ENCODE measurements around the gene MRAP2.

The MRAP2 gene

GRCh38 chr6:84033523-84034451 is at the start of gene MRAP2:
TSS of gene MRAP2 (plus strand) at chr6:84033772. CDS start at chr6:84055319, 21,547 bp downstream.
- DNase-seq (ENCODE audit: low spot score): no peak

DNA sequence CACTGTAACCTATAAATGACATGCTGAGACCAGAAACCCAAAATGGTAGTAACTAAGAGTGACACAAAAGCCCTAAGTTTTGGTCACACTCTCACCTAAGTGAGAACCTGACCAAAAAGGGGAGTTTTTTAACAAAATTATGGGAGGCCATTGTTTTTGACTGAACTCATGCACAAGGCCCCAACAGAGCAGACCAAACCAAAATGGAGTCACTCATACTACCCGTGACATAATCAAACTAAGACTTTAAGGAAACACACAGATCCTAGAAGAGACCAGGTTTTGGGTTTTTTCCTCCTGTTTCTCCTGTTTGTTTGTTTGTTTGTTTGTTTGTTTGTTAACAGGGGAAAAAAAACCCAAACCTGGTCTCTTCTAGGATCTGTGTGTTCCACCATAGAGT is 49.2 kb upstream of the MRAP2 start:
- DNase-seq (ENCODE audit: low spot score): no peak
- FAIRE-seq: no peak

More at GRCh38 chr6:84033523-84034451, at the start of gene MRAP2:
- FAIRE-seq: no peak

- DNase-seq (ENCODE audit: low spot score): no peak
- FAIRE-seq: no peak
Observed at GRCh38 chr6:83985308-83985713, 48.3 kb upstream of the MRAP2 start.

- DNase-seq (ENCODE audit: low spot score) (no peak), FAIRE-seq (no peak)
Observed at GRCh38 chr6:83985715-83986114, 47.9 kb upstream of the MRAP2 start.

DNA sequence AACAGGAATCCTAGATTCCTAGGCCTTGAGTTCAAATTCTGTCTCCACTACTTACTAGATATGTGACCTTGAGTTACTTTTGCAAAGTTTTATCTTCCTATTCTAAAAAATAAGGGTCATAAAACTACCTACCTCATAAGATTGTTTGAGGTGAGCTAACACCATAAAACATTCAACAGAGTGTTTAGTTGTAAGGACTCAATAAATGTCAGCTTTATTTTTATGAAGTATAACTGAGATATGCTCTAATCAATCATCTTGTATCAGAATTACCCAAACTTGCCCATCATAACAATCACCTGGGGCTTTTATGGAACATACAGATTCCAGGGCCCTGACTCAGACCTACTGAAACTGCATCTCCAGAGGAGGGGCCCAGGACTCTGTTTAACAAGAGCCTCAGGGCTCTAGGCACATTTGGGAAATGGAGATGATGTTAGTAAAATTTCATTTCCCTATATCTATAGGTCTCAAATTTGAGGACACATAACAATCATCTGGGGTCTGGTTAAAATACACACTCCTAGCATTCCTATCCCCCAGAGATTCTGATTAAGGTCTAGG is 35.5 kb upstream of the MRAP2 start:
- DNase-seq (ENCODE audit: low spot score) (no peak), FAIRE-seq (no peak)

- FAIRE-seq (no peak), DNase-seq (ENCODE audit: low spot score) (no peak)
Observed at GRCh38 chr6:84001119-84001518, 32.5 kb upstream of the MRAP2 start.

- FAIRE-seq: no peak
Observed at GRCh38 chr6:84002226-84002625, 31.3 kb upstream of the MRAP2 start.

GRCh38 chr6:84003131-84003530 is 30.4 kb upstream of the MRAP2 start:
- no peak for DNase-seq (ENCODE audit: low spot score)
- FAIRE-seq: no peak

More at GRCh38 chr6:84002226-84002625, 31.3 kb upstream of the MRAP2 start:
- no peak for DNase-seq (ENCODE audit: low spot score)

DNA sequence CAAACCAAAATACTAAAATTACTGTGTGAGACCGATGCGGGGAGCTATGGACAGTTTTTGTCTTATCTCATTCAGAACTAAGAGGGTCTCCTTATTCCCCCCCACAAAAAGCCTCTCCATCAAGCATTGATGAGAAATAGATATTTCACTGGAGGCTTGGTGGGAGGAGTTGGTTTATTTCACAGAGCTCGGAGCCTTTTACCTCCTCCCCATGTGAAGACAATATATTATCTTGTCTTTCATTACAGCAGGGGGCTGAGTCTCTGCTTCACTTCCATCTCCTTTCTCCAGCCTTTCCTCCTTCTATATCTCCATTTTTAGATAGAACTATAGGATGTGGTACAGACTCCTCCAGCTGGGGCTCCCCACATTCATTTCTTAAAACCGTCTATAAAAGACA is 29.9 kb upstream of the MRAP2 start:
- DNase-seq (ENCODE audit: low spot score): no peak
- FAIRE-seq: no peak

- no peak for DNase-seq (ENCODE audit: low spot score)
- no peak for FAIRE-seq
Observed at GRCh38 chr6:84007871-84008270, 25.7 kb upstream of the MRAP2 start.

DNA sequence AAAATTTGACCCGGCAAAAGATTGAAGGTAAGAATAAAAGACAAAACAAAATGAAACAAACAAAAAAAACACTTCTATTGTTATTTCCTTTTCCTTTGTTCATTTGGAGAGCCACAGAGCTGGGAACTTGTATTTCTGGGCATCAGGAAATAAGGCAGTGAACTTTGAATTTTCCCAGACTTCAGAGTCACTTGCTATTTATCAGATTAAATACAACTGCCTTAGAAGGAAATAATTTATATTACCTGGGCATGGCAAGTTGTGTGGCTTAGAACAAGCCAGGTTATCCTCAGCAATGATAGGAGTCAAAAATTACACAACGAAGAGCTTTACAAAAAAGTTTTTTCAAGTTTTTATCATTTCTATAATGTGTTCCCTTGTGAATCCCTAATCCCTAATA is 20.2 kb upstream of the MRAP2 start:
- DNase-seq (ENCODE audit: low spot score): no peak
- no peak for FAIRE-seq

- DNase-seq (ENCODE audit: low spot score): no peak
- FAIRE-seq: no peak
Observed at GRCh38 chr6:84013931-84014330, 19.6 kb upstream of the MRAP2 start.

GRCh38 chr6:84016029-84016428 is 17.5 kb upstream of the MRAP2 start:
- DNase-seq (ENCODE audit: low spot score): no peak
- FAIRE-seq: no peak

GRCh38 chr6:84017709-84018452 is 15.7 kb upstream of the MRAP2 start:
- FAIRE-seq: no peak

GRCh38 chr6:84018453-84019061 is 15.0 kb upstream of the MRAP2 start:
- DNase-seq (ENCODE audit: low spot score): no peak
- FAIRE-seq: no peak

More at GRCh38 chr6:84017709-84018452, 15.7 kb upstream of the MRAP2 start:
- DNase-seq (ENCODE audit: low spot score): no peak

GRCh38 chr6:84019141-84019841 is 14.3 kb upstream of the MRAP2 start:
- DNase-seq (ENCODE audit: low spot score) (no peak), FAIRE-seq (no peak)

GRCh38 chr6:84019842-84020211 is 13.7 kb upstream of the MRAP2 start:
- DNase-seq (ENCODE audit: low spot score): no peak
- FAIRE-seq: no peak

- DNase-seq (ENCODE audit: low spot score): no peak
- no peak for FAIRE-seq
Observed at GRCh38 chr6:84021625-84022024, 11.9 kb upstream of the MRAP2 start.

DNA sequence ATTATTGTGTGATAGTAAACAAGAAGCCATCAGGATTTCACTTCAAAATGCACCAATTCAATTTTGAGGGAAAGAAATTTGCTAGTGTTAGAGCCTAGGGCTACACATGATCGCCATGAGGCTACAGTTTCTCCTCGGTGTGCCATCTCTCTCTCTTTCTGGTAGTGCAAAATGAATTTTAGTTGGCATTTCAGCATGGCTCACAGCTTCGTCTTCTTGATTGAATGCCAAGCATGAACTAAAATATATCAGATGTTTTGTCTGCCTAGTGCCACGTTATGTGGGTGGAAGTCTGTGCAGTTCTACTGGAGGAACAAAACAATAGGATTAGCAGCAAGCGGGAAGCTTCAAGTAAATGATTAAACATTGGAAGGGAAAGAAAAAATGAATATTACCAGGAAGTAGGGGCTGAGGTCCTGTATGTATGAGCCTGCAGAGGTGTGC is 6.8 kb upstream of the MRAP2 start:
- no peak for DNase-seq (ENCODE audit: low spot score)
- no peak for FAIRE-seq

DNA sequence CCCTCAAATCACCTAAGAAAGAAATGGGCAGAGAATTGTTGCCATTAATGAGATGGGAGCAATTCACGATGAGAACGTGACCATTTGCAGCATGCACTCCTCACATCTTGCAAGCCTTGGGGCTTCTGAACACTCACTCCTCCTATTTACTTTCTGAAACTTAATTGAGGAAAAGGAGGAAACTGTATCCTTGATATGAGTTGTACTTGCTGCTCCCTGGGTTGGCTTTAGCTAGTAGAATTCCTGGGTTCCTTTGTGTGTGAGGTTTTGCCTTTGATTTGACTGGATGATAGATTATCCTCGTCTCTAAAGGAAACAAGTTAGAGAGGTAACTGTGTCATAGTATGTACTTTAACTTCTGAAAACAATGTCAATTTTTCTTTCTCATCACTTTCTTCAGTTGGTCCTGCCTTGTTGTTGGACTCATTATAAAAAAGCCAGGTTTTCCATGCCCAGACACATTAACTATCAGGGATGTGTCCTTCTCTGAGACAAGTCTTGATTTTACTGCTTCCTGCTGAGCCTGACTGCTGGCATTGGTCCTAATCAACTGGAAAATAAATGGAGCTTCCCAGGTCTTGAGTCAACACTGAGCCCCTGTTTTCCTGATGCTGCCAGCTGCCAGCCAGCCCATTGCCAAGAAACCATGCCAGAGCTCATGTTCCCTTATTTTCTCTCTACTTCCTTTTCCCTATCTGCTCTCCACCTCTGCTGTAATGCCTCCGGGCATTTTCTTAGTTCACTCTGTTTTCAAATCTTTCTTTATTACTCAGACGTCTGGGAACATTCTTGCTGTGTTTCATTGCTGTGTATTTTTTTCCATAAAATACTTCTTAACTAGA is 6.0 kb upstream of the MRAP2 start:
- DNase-seq (ENCODE audit: low spot score) (no peak), FAIRE-seq (no peak)
